ENCODE measurements around the gene CYP19A1.
A peak's percentile ranks its signal among the peaks of the same experiment; 100 is the strongest.

CYP19A1 gene

GRCh38 chr15:51314391-51315337 lies 23.7 kb downstream of the CYP19A1 start:
- Histone ChIP-seq H3K9me3 (ENCODE audit: control insufficient read depth, insufficient read depth, low read depth, low read length) (no peaks in the 10 kb centered on the region), H3K4me1 (ENCODE audit: control insufficient read depth, insufficient read depth, low read length) (peaks cover 12% of the 10 kb centered on the region), H3K4me3 (ENCODE audit: low read depth, low read length) (no peak overlapping the region), H3K27ac (ENCODE audit: extremely low read depth, low read depth, low read length) (no peak overlapping the region), H3K36me3 (ENCODE audit: control insufficient read depth in 2 of 2, insufficient read depth in 1 of 2, low read length in 2 of 2) (no peaks in the 10 kb centered on the region)
- ChIA-PET POLR2A (no interaction called here), CTCF (no interaction called here)
- TF ChIP-seq SALL2 (tag by site-specific recombination; IDR thresholded peaks at IDR 0.05; ENCODE audit: borderline replicate concordance), result no peak
- no peak for TF ChIP-seq ZNF776 (tag by site-specific recombination; IDR thresholded peaks at IDR 0.05; ENCODE audit: borderline replicate concordance)
- TF ChIP-seq ZNF664 (tag by site-specific recombination; IDR thresholded peaks at IDR 0.05), result no peak
- no peak for TF ChIP-seq HOXA7 (CRISPR knock-in tag; IDR thresholded peaks at IDR 0.05; ENCODE audit: borderline replicate concordance)
- TF ChIP-seq ZNF623 (tag by site-specific recombination; IDR thresholded peaks at IDR 0.05), result no peak
- no peak for TF ChIP-seq ZNF596 (tag by site-specific recombination; IDR thresholded peaks at IDR 0.05)
- TF ChIP-seq PRDM6 (tag by site-specific recombination; IDR thresholded peaks at IDR 0.05), result no peak
- TF ChIP-seq ZNF560 (tag by site-specific recombination; IDR thresholded peaks at IDR 0.05; ENCODE audit: borderline replicate concordance), result no peak
- no peak for TF ChIP-seq ZNF248 (tag by site-specific recombination; IDR thresholded peaks at IDR 0.05)
- no peak for TF ChIP-seq ZNF677 (tag by site-specific recombination; IDR thresholded peaks at IDR 0.05)
- no peak for TF ChIP-seq ZNF292 (tag by site-specific recombination; IDR thresholded peaks at IDR 0.05; ENCODE audit: borderline replicate concordance, low read depth)
- TF ChIP-seq ZNF211 (tag by site-specific recombination; IDR thresholded peaks at IDR 0.05; ENCODE audit: low read depth), result no peak
- no peak for TF ChIP-seq BCL11A (tag by site-specific recombination; IDR thresholded peaks at IDR 0.05; ENCODE audit: low read depth)
- no peak for TF ChIP-seq SP3 (tag by site-specific recombination; IDR thresholded peaks at IDR 0.05)
- no peak for TF ChIP-seq INSM2 (tag by site-specific recombination; IDR thresholded peaks at IDR 0.05)
- TF ChIP-seq ELK4 (IDR thresholded peaks at IDR 0.05; ENCODE audit: borderline replicate concordance, low read depth, low read length), result no peak
- no peak for TF ChIP-seq SP2 (tag by site-specific recombination; IDR thresholded peaks at IDR 0.05)
- no peak for TF ChIP-seq ZNF529 (tag by site-specific recombination; IDR thresholded peaks at IDR 0.05; ENCODE audit: insufficient replicate concordance)
- no peak for TF ChIP-seq ZNF404 (tag by site-specific recombination; IDR thresholded peaks at IDR 0.05)
- no peak for TF ChIP-seq ZNF350 (tag by site-specific recombination; IDR thresholded peaks at IDR 0.05)

GRCh38 chr15:51313644-51314280 lies 24.6 kb downstream of the CYP19A1 start:
- H3K9me3 ChIP-seq (ENCODE audit: control insufficient read depth, insufficient read depth, low read depth, low read length), result no peaks in the 10 kb centered on the region
- H3K4me3 ChIP-seq (ENCODE audit: low read depth, low read length), result no peak overlapping the region
- no peak for TF ChIP-seq KLF17 (tag by site-specific recombination; IDR thresholded peaks at IDR 0.05)
- 0 out of 2 replicates have a peak, but pooled peaks have one; percentile 34 for TF ChIP-seq ZNF768 (tag by site-specific recombination; IDR thresholded peaks at IDR 0.05)
- no peaks in the 10 kb centered on the region for H3K36me3 ChIP-seq (ENCODE audit: control insufficient read depth in 2 of 2, insufficient read depth in 1 of 2, low read length in 2 of 2)
- POLR2A ChIA-PET, result no interaction called here
- CTCF ChIA-PET, result no interaction called here
- no peak overlapping the region for H3K27ac ChIP-seq (ENCODE audit: extremely low read depth, low read depth, low read length)
- H3K4me1 ChIP-seq (ENCODE audit: control insufficient read depth, insufficient read depth, low read length), result peaks cover 12% of the 10 kb centered on the region
